Upper lobe of left lung (tissue), 4 donors: Measurements from ENCODE around the gene TIMM44.

Experiments
- POLR2A ChIP-seq, 4 donors: fragments of 450-650 bp; IDR thresholded peaks; one replicate each; pipeline ENCODE4 v1.5.1; 2016 to 2017; ENCODE audit warnings: antibody characterized with exemption in 4 of 4, mild to moderate bottlenecking in 2 of 4
- POLR2AphosphoS5 ChIP-seq, 2 donors: sonication (generic); formaldehyde crosslinking; IDR thresholded peaks; one replicate each; pipeline ENCODE4 v1.5.1; 2017; ENCODE audit warnings: antibody characterized with exemption in 2 of 2
- TF ChIP-seq, protein P1 (sequence below), 6 experiments: fragments of 450-650 bp in 4 of 6; fragments of 200-600 bp in 2 of 6; sonication (generic) in 2 of 6; IDR thresholded peaks; one replicate each; pipeline ENCODE4 v1.5.1; 2016 to 2019; ENCODE audit warnings: antibody characterized with exemption in 6 of 6

DNA sequence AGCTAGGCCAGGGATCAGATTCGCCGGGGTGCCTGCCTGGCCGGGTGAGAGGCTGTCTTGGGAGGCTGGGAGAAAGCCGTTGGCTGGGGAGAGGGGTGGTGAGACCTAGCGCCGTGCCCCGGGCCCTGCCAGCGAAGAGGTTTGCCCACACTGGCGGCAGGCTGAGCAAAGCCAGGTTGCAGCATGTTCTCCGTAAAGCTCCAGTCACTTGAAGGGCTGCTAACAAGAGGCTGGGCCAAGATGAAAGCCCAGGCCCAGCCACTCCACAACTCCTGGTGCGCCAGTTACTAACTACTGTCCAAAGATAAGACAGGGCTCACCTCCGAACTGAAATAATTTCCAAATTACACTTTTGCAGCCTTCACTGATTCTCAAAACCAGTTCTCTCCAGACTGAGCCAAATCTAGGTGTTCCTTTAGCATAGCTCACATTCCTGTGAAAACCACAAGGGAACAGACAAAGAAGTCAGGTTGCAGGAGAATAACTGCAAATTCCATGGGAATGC lies 45.7 kb upstream of the TIMM44 start:
- TF ChIP-seq, protein P1, sequence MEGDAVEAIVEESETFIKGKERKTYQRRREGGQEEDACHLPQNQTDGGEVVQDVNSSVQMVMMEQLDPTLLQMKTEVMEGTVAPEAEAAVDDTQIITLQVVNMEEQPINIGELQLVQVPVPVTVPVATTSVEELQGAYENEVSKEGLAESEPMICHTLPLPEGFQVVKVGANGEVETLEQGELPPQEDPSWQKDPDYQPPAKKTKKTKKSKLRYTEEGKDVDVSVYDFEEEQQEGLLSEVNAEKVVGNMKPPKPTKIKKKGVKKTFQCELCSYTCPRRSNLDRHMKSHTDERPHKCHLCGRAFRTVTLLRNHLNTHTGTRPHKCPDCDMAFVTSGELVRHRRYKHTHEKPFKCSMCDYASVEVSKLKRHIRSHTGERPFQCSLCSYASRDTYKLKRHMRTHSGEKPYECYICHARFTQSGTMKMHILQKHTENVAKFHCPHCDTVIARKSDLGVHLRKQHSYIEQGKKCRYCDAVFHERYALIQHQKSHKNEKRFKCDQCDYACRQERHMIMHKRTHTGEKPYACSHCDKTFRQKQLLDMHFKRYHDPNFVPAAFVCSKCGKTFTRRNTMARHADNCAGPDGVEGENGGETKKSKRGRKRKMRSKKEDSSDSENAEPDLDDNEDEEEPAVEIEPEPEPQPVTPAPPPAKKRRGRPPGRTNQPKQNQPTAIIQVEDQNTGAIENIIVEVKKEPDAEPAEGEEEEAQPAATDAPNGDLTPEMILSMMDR (IDR thresholded peaks at IDR 0.05), result no peak
- TF ChIP-seq POLR2AphosphoS5 (IDR thresholded peaks at IDR 0.05), result no peak
- no peak for TF ChIP-seq POLR2A (IDR thresholded peaks at IDR 0.05)
